Spinal cord (tissue), 10 donors: ENCODE results near the gene STS. TPM values are rescaled to one million over a fixed set of nuclear protein-coding genes. Genes with fewer than 3 reads are reported as not detected.
"Not testable (repeated sequence)": the region's sequence is repeated elsewhere in the genome, so short reads cannot be mapped to it uniquely, and the experiment has no call there.

Source experiments
- DNase-seq, 6 donors: peaks; one replicate each; pipeline versions ENCODE4 v3.0.0 to v3.0.0-alpha.2; 2013 to 2015; ENCODE audit warnings: low spot score in 6 of 6, low read depth in 4 of 6
- H3K27ac ChIP-seq: one replicate; pipeline ENCODE4 v1.5.1; 2013; ENCODE audit warnings: low read depth, low read length, control low read depth
- H3K27me3 ChIP-seq: one replicate; pipeline ENCODE4 v1.6.1; 2013; ENCODE audit warnings: low read length; ENCODE audit not compliant: control insufficient read depth, insufficient read depth
- H3K36me3 ChIP-seq: one replicate; pipeline ENCODE4 v1.6.1; 2013; ENCODE audit warnings: low read length; ENCODE audit not compliant: control insufficient read depth, insufficient read depth
- H3K4me1 ChIP-seq: one replicate; pipeline ENCODE4 v1.6.1; 2013; ENCODE audit warnings: low read length; ENCODE audit not compliant: control insufficient read depth, insufficient read depth
- H3K4me3 ChIP-seq: one replicate; pipeline ENCODE4 v1.5.1; 2013; ENCODE audit warnings: low read depth, low read length, control low read depth
- H3K9me3 ChIP-seq: one replicate; pipeline ENCODE4 v1.6.1; 2013; ENCODE audit warnings: low read length; ENCODE audit not compliant: control insufficient read depth, insufficient read depth
- WGBS: methylation state at CpG from one replicate; pipeline ENCODE4 v1.1.5; 2013; ENCODE audit warnings: missing lambda C conversion rate; ENCODE audit not compliant: insufficient coverage; 5-methylcytosine and 5-hydroxymethylcytosine counted together
- polyA plus RNA-seq, 2 donors: library from polyadenylated mRNA; unstranded; fragments of 120-200 nt; gene quantifications; one replicate each; pipeline ENCODE4 v1.2.1, GENCODE V29; 2013; ENCODE audit not compliant: insufficient read length in 2 of 2
- total RNA-seq, 2 donors: library from RNA; depleted of rRNA in 1 of 2; stranded (reverse); fragments of 120-200 nt in 1 of 2; fragments of >200 nt in 1 of 2; gene quantifications; one replicate each; pipeline versions ENCODE4 v1.2.3 to v1.2.4, GENCODE V29; 2013 to 2014
- donor health status: healthy.

The STS gene
- total and polyA plus RNA-seq, 4 donors = 9.4 to 34.3 (median 16.8) TPM

GRCh38 chrX:7164174-7164573 lies 16.7 kb downstream of the STS start:
- no peaks in the 10 kb centered on the region for H3K27me3 ChIP-seq
- no peak overlapping the region for H3K27ac ChIP-seq
- H3K9me3 ChIP-seq = no peaks in the 10 kb centered on the region
- H3K4me3 ChIP-seq = no peak overlapping the region
- WGBS = 67% methylated on average over 1 of the region's 3 CpGs
- DNase-seq = no peak
- H3K36me3 ChIP-seq = no peaks in the 10 kb centered on the region
- H3K4me1 ChIP-seq = no peaks in the 10 kb centered on the region

- no peak overlapping the region for H3K27ac ChIP-seq
- H3K4me1 ChIP-seq = no peaks in the 10 kb centered on the region
- H3K4me3 ChIP-seq = no peak overlapping the region
- H3K36me3 ChIP-seq = no peaks in the 10 kb centered on the region
- H3K9me3 ChIP-seq = no peaks in the 10 kb centered on the region
- WGBS = 100% methylated on average over 1 of the region's 1 CpG
- H3K27me3 ChIP-seq = no peaks in the 10 kb centered on the region
- no peak for DNase-seq
Measured at GRCh38 chrX:7168371-7168770, 20.9 kb downstream of the STS start.

GRCh38 chrX:7169627-7170026 lies 22.1 kb downstream of the STS start:
- Histone ChIP-seq H3K9me3 (no peaks in the 10 kb centered on the region), H3K27ac (no peak overlapping the region), H3K27me3 (no peaks in the 10 kb centered on the region), H3K4me1 (no peaks in the 10 kb centered on the region), H3K36me3 (no peaks in the 10 kb centered on the region), H3K4me3 (no peak overlapping the region)
- WGBS = 100% methylated on average over 2 of the region's 3 CpGs
- no peak for DNase-seq

- WGBS = 100% methylated on average over 2 of the region's 3 CpGs
- Histone ChIP-seq H3K4me3 (no peak overlapping the region), H3K9me3 (no peaks in the 10 kb centered on the region), H3K4me1 (no peaks in the 10 kb centered on the region), H3K27me3 (no peaks in the 10 kb centered on the region), H3K27ac (no peak overlapping the region), H3K36me3 (no peaks in the 10 kb centered on the region)
- no peak for DNase-seq
Measured at GRCh38 chrX:7170898-7171297, 23.4 kb downstream of the STS start.

- H3K27ac ChIP-seq, H3K4me3 ChIP-seq, DNase-seq, H3K36me3 ChIP-seq, H3K4me1 ChIP-seq, H3K27me3 ChIP-seq, H3K9me3 ChIP-seq: not testable (repeated sequence)
- 80% methylated on average over 1 of the region's 2 CpGs for WGBS
Measured at GRCh38 chrX:7178859-7179258, 31.3 kb downstream of the STS start.

GRCh38 chrX:7179446-7179845 lies 31.9 kb downstream of the STS start:
- H3K4me1 ChIP-seq = no peaks in the 10 kb centered on the region
- H3K9me3 ChIP-seq = no peaks in the 10 kb centered on the region
- no peaks in the 10 kb centered on the region for H3K36me3 ChIP-seq
- no peaks in the 10 kb centered on the region for H3K27me3 ChIP-seq
- no peak overlapping the region for H3K27ac ChIP-seq
- no peak for DNase-seq
- no peak overlapping the region for H3K4me3 ChIP-seq
- no CpG with 5 or more reads among the region's 2 CpGs for WGBS

- no peak for DNase-seq
- H3K36me3 ChIP-seq = no peaks in the 10 kb centered on the region
- WGBS = 92% methylated on average over 2 of the region's 3 CpGs
- H3K9me3 ChIP-seq = no peaks in the 10 kb centered on the region
- H3K27me3 ChIP-seq = no peaks in the 10 kb centered on the region
- H3K4me3 ChIP-seq = no peak overlapping the region
- no peak overlapping the region for H3K27ac ChIP-seq
- H3K4me1 ChIP-seq = no peaks in the 10 kb centered on the region
Measured at GRCh38 chrX:7184816-7185215, 37.3 kb downstream of the STS start.

GRCh38 chrX:7188672-7189071 lies 41.2 kb downstream of the STS start:
- H3K36me3 ChIP-seq = no peaks in the 10 kb centered on the region
- H3K4me3 ChIP-seq = no peak overlapping the region
- no CpG with 5 or more reads among the region's 2 CpGs for WGBS
- H3K27me3 ChIP-seq = no peaks in the 10 kb centered on the region
- DNase-seq = no peak
- H3K9me3 ChIP-seq = no peaks in the 10 kb centered on the region
- no peak overlapping the region for H3K27ac ChIP-seq
- H3K4me1 ChIP-seq = no peaks in the 10 kb centered on the region

GRCh38 chrX:7190157-7190556 lies 42.6 kb downstream of the STS start:
- no peaks in the 10 kb centered on the region for H3K27me3 ChIP-seq
- DNase-seq = no peak
- no peak overlapping the region for H3K4me3 ChIP-seq
- H3K9me3 ChIP-seq = no peaks in the 10 kb centered on the region
- WGBS = 100% methylated on average over 2 of the region's 2 CpGs
- no peak overlapping the region for H3K27ac ChIP-seq
- H3K4me1 ChIP-seq = no peaks in the 10 kb centered on the region
- H3K36me3 ChIP-seq = no peaks in the 10 kb centered on the region

GRCh38 chrX:7191681-7192110 lies 44.2 kb downstream of the STS start:
- H3K36me3 ChIP-seq = no peaks in the 10 kb centered on the region
- no peak overlapping the region for H3K27ac ChIP-seq
- no peaks in the 10 kb centered on the region for H3K27me3 ChIP-seq
- H3K4me3 ChIP-seq = no peak overlapping the region
- DNase-seq = no peak
- H3K9me3 ChIP-seq = no peaks in the 10 kb centered on the region
- no peaks in the 10 kb centered on the region for H3K4me1 ChIP-seq
- 100% methylated on average over 1 of the region's 2 CpGs for WGBS
